ENCODE data around the gene CENPP.

CENPP gene

GRCh38 chr9:92405818-92406217, 80.1 kb downstream of the CENPP start:
- TF ChIP-seq POLR2A (IDR thresholded peaks at IDR 0.05; ENCODE audit: low read length), result no peak
- TF ChIP-seq GATA1 (IDR thresholded peaks at IDR 0.05; ENCODE audit: low read depth, low read length), result no peak
- no peak for DNase-seq

GRCh38 chr9:92406477-92406876, 80.7 kb downstream of the CENPP start:
- TF ChIP-seq POLR2A (IDR thresholded peaks at IDR 0.05; ENCODE audit: low read length) (no peak), GATA1 (IDR thresholded peaks at IDR 0.05; ENCODE audit: low read depth, low read length) (no peak)
- DNase-seq, result no peak

GRCh38 chr9:92407818-92408217, 82.1 kb downstream of the CENPP start:
- no peak for DNase-seq
- TF ChIP-seq POLR2A (IDR thresholded peaks at IDR 0.05; ENCODE audit: low read length) (no peak), GATA1 (IDR thresholded peaks at IDR 0.05; ENCODE audit: low read depth, low read length) (no peak)

- no peak for DNase-seq
- TF ChIP-seq POLR2A (IDR thresholded peaks at IDR 0.05; ENCODE audit: low read length) (no peak), GATA1 (IDR thresholded peaks at IDR 0.05; ENCODE audit: low read depth, low read length) (no peak)
Measured at GRCh38 chr9:92408747-92409478, 83.2 kb downstream of the CENPP start.

GRCh38 chr9:92411157-92411556, 85.4 kb downstream of the CENPP start:
- DNase-seq, result peak in 1 of 2 experiments; percentile 4

- no peak for TF ChIP-seq GATA1 (IDR thresholded peaks at IDR 0.05; ENCODE audit: low read depth, low read length)
- no peak for TF ChIP-seq POLR2A (IDR thresholded peaks at IDR 0.05; ENCODE audit: low read length)
- DNase-seq, result no peak
Measured at GRCh38 chr9:92414566-92414965, 88.8 kb downstream of the CENPP start.

GRCh38 chr9:92422611-92423338, 97.0 kb downstream of the CENPP start:
- no peak for TF ChIP-seq POLR2A (IDR thresholded peaks at IDR 0.05; ENCODE audit: low read length)
- no peak for TF ChIP-seq GATA1 (IDR thresholded peaks at IDR 0.05; ENCODE audit: low read depth, low read length)

DNA sequence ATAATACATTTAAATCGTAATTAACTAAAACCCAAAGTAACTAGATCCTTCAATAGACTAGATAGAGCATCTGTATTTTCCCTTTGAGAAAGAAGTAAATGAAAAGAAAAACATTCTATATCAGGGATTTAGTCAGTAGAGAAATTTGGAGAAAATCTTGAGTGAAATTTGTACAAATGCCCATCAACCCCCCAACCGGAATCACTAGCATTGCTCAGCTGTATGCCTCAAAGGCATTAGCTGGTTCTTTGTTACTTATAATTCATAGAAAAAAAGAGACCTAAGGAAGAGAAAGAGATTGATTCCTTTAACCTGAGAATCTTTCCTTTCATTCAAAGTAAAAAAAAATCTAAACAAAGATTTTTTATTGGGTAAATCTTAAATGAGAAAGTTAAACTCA, 97.9 kb downstream of the CENPP start:
- no peak for TF ChIP-seq POLR2A (IDR thresholded peaks at IDR 0.05; ENCODE audit: low read length)
- TF ChIP-seq GATA1 (IDR thresholded peaks at IDR 0.05; ENCODE audit: low read depth, low read length), result no peak
- DNase-seq, result no peak

More at GRCh38 chr9:92422611-92423338, 97.0 kb downstream of the CENPP start:
- DNase-seq, result no peak

DNA sequence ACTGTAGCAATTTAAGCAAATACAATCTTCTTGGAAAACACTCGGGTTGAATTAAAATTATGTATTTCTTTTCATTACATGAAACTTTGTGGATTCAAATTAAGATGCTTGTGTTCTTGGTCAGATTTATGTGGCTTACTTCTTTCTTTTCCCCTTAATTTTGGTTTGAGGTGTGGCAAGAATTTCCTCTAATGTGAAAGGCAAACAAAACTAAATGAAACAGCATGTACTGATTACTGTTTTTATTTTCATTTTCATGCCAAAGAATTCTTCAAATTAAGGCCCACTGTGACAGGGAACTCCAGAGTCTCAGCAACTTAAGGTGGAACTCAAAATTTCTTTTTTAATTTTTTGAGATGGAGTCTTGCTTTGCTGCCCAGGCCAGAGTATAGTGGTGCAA, 98.6 kb downstream of the CENPP start, which contains the start of gene OMD:
OMD (minus strand) TSS at position 132 of the 400 bp plus-strand sequence. CDS start 6,913 bp downstream, outside the sequence.
- DNase-seq, result no peak
- TF ChIP-seq POLR2A (IDR thresholded peaks at IDR 0.05; ENCODE audit: low read length), result no peak
- TF ChIP-seq GATA1 (IDR thresholded peaks at IDR 0.05; ENCODE audit: low read depth, low read length), result no peak

DNA sequence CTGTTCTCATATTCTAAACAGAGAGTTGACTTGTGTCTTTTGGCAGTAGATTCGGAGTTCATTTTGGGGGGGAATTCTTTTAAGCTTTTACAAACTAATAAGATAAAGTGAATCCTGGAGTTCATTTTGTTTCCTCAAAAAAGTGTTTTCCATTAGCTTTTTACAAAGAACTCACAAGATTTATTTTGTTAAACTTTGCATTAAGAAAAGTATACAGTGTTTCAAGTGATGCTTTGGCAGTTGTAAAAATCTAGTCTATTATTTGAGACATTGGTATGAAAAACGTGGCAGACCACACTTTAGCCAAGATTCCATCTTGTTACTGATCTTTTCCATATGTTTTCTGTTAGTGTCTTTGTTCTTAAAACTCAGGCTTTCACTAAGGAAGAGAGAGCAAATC, 99.7 kb downstream of the CENPP start:
- no peak for DNase-seq
- TF ChIP-seq POLR2A (IDR thresholded peaks at IDR 0.05; ENCODE audit: low read length) (no peak), GATA1 (IDR thresholded peaks at IDR 0.05; ENCODE audit: low read depth, low read length) (no peak)

- no peak for DNase-seq
Measured at GRCh38 chr9:92426501-92427145, 100.9 kb downstream of the CENPP start.

DNA sequence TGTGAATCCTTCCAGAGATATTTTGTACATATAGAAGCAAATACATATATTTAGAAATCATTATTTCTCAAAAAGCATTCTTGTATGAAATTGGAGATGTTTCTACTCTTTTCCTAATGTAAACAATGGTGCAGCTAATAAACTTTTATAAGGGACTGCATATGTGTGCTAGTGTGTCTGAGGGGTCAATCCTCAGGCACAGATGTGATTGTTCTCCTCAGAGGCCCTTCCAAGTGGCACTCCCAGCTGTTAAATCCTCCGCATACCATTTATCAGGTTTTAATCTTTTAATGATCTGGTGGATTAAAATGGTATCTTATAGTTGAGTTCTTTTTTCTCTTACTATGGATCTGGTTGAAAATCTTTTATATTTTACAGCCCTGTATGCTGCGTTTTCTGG, 104.1 kb downstream of the CENPP start:
- no peak for TF ChIP-seq GATA1 (IDR thresholded peaks at IDR 0.05; ENCODE audit: low read depth, low read length)
- TF ChIP-seq POLR2A (IDR thresholded peaks at IDR 0.05; ENCODE audit: low read length), result no peak
- DNase-seq, result no peak

More at GRCh38 chr9:92426501-92427145, 100.9 kb downstream of the CENPP start:
- TF ChIP-seq POLR2A (IDR thresholded peaks at IDR 0.05; ENCODE audit: low read length) (no peak), GATA1 (IDR thresholded peaks at IDR 0.05; ENCODE audit: low read depth, low read length) (no peak)

GRCh38 chr9:92432350-92432749, 106.6 kb downstream of the CENPP start:
- TF ChIP-seq POLR2A (IDR thresholded peaks at IDR 0.05; ENCODE audit: low read length), result no peak
- no peak for TF ChIP-seq GATA1 (IDR thresholded peaks at IDR 0.05; ENCODE audit: low read depth, low read length)
- no peak for DNase-seq

DNA sequence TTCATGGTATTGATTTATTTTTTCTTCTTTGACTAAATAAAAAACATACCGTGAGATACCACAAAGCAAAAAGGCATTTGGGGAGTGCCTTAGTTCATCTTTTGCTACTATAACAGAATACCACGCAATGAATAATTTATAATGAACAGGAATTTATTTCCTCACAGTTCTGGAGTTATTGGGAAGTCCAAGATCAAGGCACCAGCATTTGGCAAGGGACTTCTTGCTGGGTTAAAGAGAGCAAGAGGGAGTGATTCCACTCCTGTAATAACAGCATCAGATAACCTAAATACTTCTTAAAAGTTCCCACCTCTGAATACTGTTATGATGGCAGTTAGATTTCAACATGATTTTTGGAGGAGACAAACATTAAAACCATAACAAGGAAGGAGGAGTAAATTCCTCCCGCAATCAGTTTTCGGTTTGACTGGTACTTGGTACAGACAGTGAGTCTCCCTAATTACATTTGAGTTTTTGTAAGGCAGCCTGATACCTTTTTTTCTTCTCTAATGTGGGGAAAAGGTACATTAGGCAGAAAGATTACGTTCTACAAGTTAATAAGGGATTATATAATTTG, 107.3 kb downstream of the CENPP start:
- TF ChIP-seq GATA1 (IDR thresholded peaks at IDR 0.05; ENCODE audit: low read depth, low read length) (no peak), POLR2A (IDR thresholded peaks at IDR 0.05; ENCODE audit: low read length) (no peak)
- no peak for DNase-seq

Data from erythroblast (primary cell).